Left ventricle myocardium superior (tissue), 1 donor: Measurements from ENCODE around the gene ECE2. TPM values are rescaled to one million over a fixed set of nuclear protein-coding genes. Genes with fewer than 3 reads are reported as not detected.

Experiments
- ATAC-seq: fragments of 200-7000 bp; cut with Tn5 transposase; one replicate; pipeline ENCODE4 v1.9.1; 2020; ENCODE audit warnings: mild to moderate bottlenecking, moderate library complexity
- DNase-seq: peaks from one replicate; pipeline ENCODE4 v3.0.0-alpha.2; 2020
- intact Hi-C: fragments of 100-400 bp; cut with micrococcal nuclease; formaldehyde crosslinking; loops from one replicate; pipeline ENCODE4 v1.11.0; 2022
- total RNA-seq: library from RNA; stranded (reverse); fragmentation: NEBNext Ultra II Directional; extraction: Animal tissue kit (Norgen Biotek cat#: 25700); gene quantifications from one replicate; pipeline ENCODE4 v1.2.1, GENCODE V29; 2021
- donor health status: DM: no; HTN: yes; CAD: no; lungs with severe emphysema.

Gene ECE2
- total RNA-seq, 1 donor from 2014 or later: not detected

DNA sequence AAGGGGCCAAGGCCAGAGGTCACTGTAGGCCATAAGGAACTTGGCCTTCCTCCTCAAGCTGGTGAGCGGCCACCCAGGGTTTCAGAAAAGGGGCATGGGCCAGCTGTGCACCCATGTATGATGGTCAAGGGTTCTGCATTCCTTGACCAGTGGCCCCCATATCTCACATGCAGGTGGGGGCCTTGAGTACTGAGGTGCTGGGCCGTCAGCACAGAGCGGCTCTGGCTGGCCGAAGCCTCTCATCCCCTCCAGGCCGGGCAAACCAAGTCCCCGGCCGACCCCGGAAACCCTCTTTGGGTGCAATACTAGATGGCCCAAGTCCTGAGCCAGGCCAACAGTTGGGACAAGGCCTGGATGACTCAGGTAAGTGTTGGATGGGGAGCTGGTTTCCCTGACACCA is 36.6 kb upstream of the ECE2 start:
- intact Hi-C loops: no loop called here
- DNase-seq (no peak), ATAC-seq (no peak)

DNA sequence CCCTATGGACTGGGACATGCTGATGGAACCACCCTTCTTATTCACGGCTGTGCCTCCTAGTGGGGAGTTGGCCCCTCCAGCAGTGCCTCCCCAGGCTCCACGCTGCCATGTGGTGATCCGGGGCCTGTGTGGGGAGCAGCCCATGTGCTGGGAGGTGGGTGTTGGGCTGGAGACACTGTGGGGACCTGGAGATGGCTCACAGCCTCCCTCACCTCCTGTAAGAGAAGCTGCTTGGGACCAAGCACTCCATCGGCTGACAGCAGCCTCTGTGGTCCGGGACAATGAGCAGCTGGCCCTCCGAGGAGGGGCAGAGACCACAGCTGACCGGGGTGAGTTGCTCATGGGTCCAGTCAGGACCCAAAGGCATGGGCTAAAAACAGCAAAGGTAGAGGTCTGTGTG is 36.1 kb upstream of the ECE2 start:
- no peak for ATAC-seq
- no peak for DNase-seq
- intact Hi-C loops: no loop called here

GRCh38 chr3:184240384-184241140 is 35.3 kb upstream of the ECE2 start:
- intact Hi-C loops: no loop called here
- DNase-seq (no peak), ATAC-seq (no peak)

- ATAC-seq (no peak), DNase-seq (no peak)
- intact Hi-C loops: no loop called here
Measured at GRCh38 chr3:184241141-184241446, 34.7 kb upstream of the ECE2 start.

DNA sequence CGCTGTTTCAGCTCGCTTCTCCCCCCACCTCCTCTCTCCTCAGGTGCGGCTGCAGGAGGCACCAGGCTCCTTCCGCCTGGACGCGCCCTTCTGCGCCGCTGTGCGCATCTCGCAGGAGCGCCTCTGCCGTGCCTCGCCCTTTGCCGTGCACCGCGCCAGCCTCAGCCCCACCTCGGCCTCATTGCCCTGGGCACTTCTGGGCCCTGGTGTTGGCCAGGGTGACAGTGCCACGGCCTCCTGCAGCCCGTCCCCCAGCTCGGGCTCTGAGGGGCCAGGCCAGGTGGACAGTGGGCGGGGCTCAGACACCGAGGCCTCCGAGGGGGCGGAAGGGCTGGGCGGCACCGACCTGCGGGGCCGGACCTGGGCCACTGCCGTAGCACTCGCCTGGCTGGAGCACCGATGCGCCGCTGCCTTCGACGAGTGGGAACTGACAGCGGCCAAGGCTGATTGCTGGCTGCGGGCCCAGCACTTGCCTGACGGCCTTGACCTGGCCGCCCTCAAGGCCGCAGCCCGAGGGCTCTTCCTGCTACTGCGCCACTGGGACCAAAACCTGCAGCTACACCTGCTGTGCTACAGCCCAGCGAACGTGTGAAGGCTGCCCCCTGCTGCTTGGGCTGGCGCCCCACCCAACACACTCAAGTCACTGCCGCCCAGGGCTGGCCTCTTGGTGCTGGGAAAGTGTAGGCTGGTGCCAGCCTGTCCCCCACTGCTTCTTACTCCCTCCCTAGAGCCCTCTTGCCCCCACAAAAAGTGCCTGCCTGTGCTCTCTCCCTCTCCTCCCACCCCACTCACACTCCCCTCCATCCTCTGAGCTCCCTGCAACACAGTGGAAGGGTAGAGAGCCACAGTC is 34.1 kb upstream of the ECE2 start:
- ATAC-seq (peak; percentile 82), DNase-seq (peak; percentile 64)
- intact Hi-C loops: no loop called here

DNA sequence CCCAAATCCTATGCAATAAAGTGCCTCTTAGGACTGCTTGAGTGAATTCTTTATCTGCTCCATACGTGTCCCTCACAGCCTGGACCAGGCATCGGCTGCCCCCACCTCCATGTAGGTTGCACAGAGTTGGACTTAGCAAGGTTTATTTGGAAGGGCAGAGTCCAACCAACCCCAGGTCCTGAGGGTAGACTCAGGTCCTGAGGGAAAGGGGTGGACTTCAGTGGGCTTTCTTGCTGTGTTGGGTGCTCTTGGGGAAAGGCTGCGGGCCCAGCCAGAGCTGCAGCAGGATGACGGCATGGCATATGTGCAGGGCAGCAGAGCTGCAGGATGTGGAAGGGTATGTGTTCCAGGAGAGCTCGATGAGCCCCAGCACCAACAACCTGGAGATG is 33.5 kb upstream of the ECE2 start:
- intact Hi-C loops: no loop called here
- no peak for DNase-seq
- ATAC-seq: peak; percentile 5

DNA sequence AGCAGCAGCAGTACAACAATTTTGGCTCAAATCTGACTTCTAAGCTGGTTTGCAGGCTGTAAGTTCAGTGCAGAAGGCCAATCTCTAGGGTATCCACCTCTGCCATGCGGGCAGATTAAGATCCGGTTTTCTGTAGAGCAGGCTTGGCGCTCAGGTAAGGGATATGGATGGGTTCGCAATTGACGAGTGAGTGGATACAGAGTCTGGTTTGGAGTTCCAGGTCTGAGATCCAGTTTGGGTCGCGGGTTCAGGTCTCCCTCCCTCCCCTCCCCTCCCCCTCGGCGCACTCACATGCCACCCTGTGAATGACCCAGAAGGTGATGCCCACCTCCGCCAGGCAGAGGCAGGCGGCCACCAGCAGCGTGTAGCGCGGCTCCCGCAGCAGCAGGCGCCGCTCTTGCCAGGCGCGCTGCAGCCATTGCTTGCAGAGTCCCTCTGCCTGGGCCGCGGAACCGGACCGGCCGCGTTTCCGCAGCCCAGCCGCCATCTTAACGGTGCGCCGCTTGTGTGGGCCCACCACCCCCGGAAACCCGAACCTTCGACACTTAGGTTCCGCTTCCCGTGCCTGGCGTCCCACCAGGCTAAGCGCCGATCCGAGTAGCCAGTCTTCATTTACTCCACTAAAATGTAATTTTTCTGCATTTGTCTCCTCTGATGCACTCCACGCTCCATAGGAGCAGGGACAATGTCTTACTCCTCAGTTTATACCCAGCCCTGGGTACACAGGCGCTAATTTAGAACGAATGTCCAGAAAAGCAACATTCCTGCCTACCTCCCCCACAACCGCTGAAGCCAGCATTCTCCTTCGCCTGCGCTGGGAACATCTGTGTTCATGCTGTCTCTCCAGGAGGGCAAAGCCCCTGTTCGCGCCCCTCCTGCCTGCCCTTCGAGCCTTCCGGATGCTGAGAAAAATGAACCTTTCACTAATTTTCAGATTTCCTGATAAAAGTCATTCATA is 27.1 kb upstream of the ECE2 start, which contains the start of gene ALG3:
TSS of gene ALG3 (minus strand) at position 509 of the 958 bp plus-strand sequence. CDS start at position 487, 22 bp downstream.
- intact Hi-C loops: no loop called here
- ATAC-seq (peak; percentile 85), DNase-seq (peak; percentile 87)

DNA sequence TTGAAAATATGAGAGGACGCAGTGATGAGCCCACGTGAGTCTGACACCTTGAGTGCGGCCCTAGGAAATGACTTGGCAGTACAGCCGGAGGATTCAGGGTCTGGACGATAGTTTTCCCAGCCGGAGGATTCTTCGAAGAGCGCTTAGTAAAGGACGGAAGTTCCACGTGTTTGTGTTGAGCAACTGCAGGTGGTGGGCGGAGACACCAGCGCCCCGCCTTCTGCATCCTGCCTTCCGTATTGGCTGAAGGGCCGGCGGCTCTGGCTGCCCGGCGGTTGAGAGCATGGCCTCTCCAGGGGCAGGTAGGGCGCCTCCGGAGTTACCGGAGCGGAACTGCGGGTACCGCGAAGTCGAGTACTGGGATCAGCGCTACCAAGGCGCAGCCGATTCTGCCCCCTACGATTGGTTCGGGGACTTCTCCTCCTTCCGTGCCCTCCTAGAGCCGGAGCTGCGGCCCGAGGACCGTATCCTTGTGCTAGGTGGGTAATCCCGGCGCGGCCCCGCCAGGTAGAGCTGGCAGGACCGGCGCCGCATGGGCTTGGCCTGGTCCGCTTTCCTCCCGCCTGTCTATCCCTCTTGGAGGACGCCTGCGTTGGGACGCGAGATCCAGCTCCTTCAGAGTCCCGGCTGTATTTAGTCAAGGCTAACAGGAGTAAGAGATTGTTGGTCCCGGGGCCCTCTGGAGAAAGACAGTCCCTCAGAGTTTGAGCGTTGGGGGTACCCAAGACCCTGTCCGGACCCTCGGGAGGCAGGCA is 26.2 kb upstream of the ECE2 start, which contains the start of gene EEF1AKMT4:
TSS of gene EEF1AKMT4 (plus strand) at position 261 of the 755 bp plus-strand sequence. CDS start at position 284, 23 bp downstream.
- intact Hi-C loops: no loop called here
- ATAC-seq: peak; percentile 99
- peak; percentile 97 for DNase-seq

DNA sequence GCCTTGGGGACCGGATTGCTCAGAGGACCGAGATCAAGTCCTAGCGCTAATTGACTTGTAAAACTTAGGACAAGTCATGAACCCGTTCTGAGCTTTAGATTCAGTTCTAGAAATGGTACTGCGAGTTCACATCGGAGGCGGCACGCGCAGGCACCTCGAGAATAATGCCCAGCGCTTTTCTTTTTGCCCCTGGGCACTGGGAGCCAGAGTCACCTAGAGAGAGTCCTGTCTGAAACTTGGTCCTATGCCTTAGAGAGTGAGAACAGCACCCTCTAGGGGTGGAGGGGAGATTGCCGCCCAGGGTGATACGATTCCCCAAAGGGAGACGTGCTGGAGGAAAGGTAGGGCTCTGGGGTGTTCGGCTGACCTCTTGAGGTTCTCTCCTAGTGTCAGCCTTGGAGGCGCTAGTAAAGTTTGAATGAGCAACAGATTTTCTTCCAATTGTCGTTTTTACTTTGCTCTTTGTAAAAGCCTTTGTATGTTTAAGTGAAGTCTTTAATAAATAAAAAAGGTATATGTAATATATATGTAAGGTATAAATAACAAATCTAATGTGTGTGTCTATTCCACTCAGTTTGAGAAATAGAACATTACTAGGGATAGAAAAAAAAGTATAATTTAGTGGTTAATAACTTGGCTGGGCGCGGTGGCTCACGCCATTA is 25.5 kb upstream of the ECE2 start:
- intact Hi-C loops: no loop called here
- DNase-seq (peak; percentile 86), ATAC-seq (peak; percentile 84)

- no peak for ATAC-seq
- intact Hi-C loops: no loop called here
- no peak for DNase-seq
Measured at GRCh38 chr3:184255291-184256039, 20.4 kb upstream of the ECE2 start.

DNA sequence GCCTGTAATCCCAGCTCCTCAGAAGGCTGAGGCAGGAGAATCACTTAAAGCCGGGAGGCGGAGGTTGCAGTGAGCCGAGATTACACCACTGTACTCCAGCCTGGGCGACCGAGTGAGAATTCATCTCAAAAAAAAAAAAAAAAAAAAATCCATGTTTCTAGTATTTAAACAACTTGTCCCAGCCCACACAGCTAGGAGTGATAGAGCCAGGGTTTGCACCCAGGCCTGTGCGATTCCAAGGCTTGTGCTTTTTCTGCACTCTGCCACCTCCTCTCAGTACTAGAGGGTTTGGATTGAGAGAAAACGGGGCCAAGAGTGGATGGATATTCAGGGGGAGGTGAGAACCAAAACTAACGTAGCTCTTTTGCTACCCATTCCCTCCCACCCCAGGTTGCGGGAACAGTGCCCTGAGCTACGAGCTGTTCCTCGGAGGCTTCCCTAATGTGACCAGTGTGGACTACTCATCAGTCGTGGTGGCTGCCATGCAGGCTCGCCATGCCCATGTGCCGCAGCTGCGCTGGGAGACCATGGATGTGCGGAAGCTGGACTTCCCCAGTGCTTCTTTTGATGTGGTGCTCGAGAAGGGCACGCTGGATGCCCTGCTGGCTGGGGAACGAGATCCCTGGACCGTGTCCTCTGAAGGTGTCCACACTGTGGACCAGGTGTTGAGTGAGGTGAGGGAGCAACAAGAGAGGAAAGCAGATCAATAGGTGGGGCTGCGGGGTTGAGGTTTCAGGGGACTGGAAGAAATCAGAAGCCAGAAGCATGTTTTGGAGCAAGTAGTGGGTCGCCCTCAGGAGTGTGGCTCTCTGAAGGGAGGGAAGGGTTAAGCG is 18.5 kb upstream of the ECE2 start:
- intact Hi-C loops: no loop called here
- ATAC-seq: no peak
- no peak for DNase-seq

GRCh38 chr3:184258926-184259325 is 16.9 kb upstream of the ECE2 start:
- intact Hi-C loops: no loop called here
- DNase-seq (no peak), ATAC-seq (no peak)

- peak; percentile 6 for ATAC-seq
- DNase-seq: no peak
- intact Hi-C loops: no loop called here
Measured at GRCh38 chr3:184259396-184259877, 16.4 kb upstream of the ECE2 start.

GRCh38 chr3:184259878-184260723 is 15.7 kb upstream of the ECE2 start:
- peak; percentile 66 for DNase-seq
- intact Hi-C loops: no loop called here

DNA sequence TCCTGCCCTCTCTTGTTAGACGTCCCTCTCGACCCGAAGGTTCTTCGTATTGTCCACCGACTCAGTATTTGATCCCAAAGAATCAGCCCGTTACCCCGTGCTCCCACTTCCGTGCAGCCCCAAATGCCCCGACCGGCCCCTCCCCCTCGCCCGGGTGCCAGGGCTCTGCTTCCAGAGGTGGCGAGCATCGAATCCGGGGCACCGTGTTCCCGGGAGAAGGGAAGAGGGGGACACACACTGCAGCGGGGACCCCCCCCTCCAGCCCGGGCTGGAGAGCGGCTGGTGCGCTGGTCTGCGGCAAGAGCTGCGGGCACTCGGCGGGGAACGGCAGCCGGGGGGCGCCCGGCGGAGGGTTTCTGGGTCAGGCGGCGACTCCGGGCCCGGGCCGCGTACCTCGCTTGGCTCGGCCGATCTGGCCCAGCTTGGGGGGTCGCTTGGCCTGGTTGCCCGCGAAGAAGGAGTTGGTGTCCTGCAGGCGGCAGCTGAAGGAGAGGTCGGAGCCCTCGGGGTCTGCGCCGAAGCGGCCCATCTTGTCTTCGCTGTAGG is 15.0 kb upstream of the ECE2 start:
- ATAC-seq (no peak), DNase-seq (no peak)
- intact Hi-C loops: no loop called here

More at GRCh38 chr3:184259878-184260723, 15.7 kb upstream of the ECE2 start:
- peak; percentile 80 for ATAC-seq
